ENCODE measurements around the gene RPIA. TPM values are rescaled to one million over a fixed set of nuclear protein-coding genes. Genes with fewer than 3 reads are reported as not detected.
"Not testable (repeated sequence)": the region's sequence is repeated elsewhere in the genome, so short reads cannot be mapped to it uniquely, and the experiment has no call there.

The RPIA gene
- total RNA-seq, 2 donors from 2014 or later, result 13.7 to 17.0 TPM

DNA sequence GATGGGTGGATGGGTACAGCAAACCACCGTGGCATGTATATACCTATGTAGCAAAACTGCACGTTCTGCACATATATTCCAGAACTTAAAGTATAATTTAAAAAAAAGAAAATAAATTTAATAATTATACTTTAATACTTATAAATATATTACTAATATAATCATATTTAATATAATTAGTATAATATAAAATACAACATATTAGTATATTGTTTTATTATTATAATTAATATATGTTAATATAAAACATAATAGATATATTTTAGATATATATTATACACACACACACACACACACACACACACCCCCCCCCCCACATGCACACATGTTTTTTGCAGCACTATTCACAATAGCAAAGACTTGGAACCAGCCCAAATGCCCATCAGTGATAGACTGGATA, 29.8 kb downstream of the RPIA start:
- no peak for DNase-seq
- intact Hi-C loops (cut with DNase I), result no loop called here

DNA sequence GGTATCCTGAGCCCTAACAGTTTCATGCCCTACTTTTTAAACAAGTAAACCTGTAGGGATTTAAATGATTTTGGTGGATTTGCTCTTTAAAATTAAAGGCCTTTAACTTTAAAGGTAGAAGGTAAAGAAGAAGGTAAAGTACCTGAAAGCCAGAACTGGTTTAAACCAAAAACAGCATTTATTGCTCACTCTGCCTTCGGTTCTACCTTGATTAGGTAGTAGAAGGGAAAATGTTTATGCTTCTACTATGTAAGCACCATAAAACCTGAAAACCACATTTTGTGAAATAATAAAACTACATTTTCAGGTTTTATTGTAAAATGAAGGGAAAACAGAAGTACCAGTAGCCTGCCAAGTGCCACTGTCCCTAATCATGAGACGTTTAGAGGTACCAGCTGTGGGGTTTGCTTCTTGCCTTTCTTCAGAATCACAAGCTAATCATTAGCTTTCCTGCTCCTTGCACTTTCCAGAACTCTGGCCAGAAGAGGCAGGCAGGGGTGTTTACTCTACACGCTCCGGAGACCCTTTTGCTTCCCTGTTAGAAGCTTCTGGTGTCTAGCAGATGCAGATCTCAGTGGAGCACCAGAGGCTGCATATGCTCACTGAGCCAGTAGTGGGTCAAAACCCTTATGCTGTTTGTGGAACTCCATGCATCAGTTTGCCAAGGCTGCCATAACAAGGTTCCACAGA, 33.3 kb downstream of the RPIA start:
- intact Hi-C loops (cut with DNase I), result no loop called here
- no peak for DNase-seq
- ATAC-seq, result no peak

More for the DNA sequence above, 29.8 kb downstream of the RPIA start:
- no peak for ATAC-seq

DNA sequence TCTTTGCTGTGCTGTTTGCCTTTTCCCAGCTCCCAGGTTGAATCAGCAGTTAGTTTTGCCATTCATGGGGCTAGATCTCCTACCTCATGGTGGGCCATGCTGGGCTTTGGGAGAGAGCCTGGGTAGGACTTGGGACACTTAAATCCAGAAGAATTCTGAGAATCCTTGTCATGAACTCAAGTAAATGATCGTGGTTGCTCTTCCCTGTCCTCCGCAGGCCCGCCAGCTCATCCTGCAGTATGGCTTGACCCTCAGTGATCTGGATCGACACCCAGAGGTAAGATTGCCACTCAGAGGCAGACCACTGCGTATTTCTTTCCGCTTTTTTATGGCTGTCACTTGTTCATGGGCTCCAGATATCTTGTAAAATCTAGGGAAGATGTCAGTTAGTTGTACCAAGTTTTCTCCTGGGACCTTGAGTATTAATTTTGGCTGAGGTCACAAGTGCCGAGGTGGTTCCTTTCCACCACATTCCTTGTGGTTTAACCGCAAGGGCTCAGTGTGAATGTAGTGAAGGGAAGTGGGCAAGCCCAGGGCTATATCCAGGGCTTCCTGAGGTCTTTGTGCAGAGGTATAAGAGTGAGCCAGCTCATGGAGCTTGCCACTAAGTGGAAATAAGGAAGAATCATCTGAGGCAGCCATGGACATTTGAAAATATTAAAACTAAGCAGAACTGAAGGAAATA, 37.7 kb downstream of the RPIA start:
- intact Hi-C loops (cut with DNase I), result no loop called here
- ATAC-seq (no peak), DNase-seq (no peak)

DNA sequence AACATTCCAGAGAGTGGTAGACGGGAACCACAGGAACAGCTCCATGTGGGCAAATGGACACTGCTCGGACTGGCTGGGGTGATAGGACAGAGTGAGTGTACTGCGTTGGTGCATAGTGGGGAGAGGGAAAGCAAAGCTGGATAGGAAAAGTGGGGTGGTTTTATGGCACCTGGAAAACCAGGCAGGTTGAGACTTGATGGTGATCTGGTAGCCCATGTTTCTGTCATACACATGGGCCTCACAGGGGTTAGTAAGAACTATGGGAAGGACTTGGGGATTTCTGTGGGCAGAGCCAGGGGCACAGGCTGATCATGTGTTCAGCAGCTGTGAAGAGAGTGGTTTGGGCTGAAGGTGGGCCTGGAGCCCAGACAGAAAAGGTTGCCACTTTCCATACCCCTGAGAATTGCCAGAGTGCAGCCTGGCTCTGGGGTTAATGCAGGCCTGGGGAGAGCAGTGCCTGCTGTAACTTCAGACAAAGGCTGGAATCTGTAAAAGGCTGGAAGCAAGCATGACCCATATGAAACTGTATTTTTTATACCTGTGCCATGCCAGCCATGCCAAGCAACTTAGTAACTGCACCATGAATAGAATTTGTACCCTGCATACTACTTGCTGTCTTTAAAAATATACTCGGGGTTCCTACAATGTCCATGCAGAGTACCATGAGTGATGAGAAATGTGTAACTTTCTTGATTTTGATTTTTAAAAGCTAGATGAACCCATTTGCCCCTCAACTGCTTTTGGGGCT, 41.9 kb downstream of the RPIA start:
- ATAC-seq (peak in 1 of 2 donors; percentile 78), DNase-seq (no peak)

GRCh38 chr2:88735133-88735532, 43.7 kb downstream of the RPIA start:
- ATAC-seq (no peak), DNase-seq (no peak)
- intact Hi-C loops (cut with DNase I), result no loop called here

More for the DNA sequence above, 41.9 kb downstream of the RPIA start:
- intact Hi-C loops (cut with DNase I), result no loop called here

- ATAC-seq, result peak in 1 of 2 donors; percentile 19
- no peak for DNase-seq
- intact Hi-C loops (cut with DNase I), result no loop called here
These were observed 44.4 kb downstream of the RPIA start for GRCh38 chr2:88735853-88736252.

GRCh38 chr2:88736437-88736836, 45.0 kb downstream of the RPIA start:
- intact Hi-C loops (cut with DNase I), result no loop called here
- ATAC-seq, result no peak
- no peak for DNase-seq

DNA sequence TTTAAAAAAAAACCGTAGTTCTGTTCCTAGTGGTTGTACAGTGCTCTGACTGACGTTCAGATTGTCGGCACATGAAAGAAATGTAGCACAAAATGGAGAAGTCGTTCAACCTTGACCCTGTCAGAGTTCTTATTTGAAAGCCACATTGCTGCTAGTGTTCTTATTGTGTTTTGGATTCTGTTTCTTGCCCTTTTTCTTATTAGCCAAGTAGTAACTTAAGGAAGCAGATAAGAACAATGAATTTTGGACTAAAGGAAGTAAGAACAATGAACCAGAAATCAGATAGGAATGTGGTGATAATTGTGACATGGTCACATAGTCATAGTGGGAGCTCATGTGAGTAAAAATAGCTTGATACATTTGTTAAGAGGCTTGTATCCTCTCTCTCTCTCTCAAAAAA, 45.9 kb downstream of the RPIA start:
- intact Hi-C loops (cut with DNase I), result no loop called here
- peak in 1 of 2 donors; percentile 59 for ATAC-seq
- no peak for DNase-seq

DNA sequence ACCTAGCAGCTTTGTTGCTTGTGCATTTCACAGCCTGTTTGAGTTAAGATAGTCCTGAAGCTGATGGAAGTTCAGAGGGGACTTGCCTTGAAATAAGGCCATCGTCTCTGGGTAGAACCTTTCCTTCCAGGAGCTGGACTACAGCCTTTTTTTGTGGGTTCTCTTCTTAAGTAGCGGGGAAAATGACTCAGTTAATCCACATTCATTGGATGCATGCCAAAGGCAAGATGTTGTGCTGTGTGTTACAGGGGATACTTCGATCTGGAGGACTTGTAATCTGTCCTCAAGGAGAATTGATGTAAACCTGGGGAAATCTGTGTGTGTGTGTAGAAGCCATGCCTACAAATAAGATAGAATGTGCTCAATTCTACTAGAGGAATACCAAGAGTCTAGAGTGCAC, 46.8 kb downstream of the RPIA start:
- DNase-seq, result no peak
- intact Hi-C loops (cut with DNase I), result no loop called here
- ATAC-seq, result no peak

DNA sequence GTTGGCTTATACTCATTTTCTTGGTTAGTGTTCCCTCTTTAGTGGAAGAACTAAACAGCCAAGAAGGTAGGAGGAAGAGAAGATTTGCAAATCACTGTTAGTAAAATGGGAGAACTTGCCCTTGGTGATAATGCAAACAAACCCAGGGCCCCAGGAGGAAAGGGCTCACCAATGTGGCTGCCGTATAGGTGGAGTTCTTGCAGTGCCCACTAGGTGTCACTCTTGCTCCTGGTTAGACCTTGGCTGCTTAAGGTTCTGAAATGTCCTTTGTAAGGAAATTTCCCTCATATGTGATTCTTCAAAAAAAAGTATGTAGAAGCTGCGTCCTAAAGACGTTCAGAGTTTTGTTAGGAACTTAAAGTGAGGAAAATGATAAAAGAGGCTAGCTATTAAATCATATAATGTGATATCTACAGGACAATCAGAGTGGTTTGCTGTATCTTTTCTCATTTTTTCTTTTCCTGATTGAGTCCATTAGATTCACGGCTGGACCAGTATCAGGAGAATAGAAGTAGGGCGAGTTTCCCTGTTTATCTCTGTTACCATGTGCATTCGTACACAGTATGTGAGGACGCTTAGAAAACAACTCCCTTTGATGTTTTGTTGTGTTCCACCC, 48.6 kb downstream of the RPIA start:
- DNase-seq, result peak; percentile 64
- peak; percentile 70 to 73 for ATAC-seq
- intact Hi-C loops (cut with DNase I), result no loop called here

DNA sequence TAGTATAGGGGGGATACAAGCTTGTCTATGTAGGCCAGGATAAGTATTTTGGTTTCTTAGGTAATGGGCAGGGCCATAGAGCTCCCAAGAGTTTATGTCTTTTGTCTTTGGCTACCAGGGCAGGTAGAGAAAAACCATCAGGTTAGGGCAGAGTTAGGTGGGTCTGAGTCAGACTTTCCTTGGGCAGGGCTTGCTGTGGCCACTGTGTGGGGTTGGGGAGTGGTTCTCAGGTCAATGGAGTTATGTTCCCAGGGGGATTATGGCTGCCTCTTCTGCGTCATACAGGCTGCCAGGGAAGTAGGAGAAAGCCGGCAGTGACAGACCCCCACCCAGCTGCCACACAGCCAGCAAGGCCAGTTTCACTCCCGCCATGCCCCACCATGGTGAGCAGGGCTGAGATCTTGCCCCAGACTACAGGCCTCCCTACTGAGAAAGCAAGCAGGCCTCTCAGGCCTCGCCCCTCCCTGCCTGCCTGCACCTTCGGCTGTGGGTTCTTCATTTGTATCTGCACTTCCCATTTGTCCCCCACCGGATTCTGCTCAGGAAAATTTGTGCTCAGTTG, 55.5 kb downstream of the RPIA start:
- DNase-seq, result no peak
- ATAC-seq, result no peak
- intact Hi-C loops (cut with DNase I), result no loop called here

- intact Hi-C loops (cut with DNase I), result no loop called here
- DNase-seq, result no peak
- ATAC-seq, result no peak
These were observed 56.5 kb downstream of the RPIA start for GRCh38 chr2:88747990-88748389.

- ATAC-seq, result no peak
- intact Hi-C loops (cut with DNase I), result no loop called here
- DNase-seq, result no peak
These were observed 60.3 kb downstream of the RPIA start for GRCh38 chr2:88751768-88752167.

DNA sequence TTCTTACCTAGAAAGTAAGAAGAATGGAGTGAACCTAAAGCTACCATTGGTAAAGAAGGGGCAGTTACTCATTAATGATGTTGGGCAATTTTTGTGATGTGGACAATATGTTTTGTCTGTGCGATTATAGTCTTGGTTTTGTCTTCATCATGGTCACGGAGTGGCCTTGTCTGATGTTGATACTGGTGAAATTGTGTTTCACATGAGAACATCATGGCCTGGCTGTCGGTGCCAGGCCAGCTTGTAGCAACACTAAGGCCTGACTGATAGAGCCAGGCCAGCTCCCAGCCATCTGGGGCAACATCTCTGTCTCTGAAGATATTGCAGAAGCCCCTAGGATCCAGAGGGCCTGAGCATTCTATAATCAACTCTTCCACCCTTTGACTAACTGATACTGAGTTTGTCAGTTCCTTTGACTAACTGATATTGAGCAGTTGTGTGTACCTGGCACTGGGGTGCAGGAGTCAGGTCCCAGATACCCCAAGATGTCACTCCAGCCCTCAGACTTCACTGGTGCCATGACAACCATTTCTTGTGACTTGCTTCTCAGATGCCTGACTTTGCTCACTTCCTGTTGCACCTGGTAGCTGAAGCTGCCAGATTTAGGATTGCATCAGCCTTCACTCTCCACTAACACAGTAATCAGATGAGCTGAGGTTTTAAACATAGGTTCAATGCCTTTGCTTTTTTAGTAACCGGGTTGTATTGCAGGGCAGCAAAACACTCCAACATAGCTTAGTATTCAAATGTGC, 62.5 kb downstream of the RPIA start:
- ATAC-seq, result no peak
- intact Hi-C loops (cut with DNase I), result no loop called here
- DNase-seq, result no peak

DNA sequence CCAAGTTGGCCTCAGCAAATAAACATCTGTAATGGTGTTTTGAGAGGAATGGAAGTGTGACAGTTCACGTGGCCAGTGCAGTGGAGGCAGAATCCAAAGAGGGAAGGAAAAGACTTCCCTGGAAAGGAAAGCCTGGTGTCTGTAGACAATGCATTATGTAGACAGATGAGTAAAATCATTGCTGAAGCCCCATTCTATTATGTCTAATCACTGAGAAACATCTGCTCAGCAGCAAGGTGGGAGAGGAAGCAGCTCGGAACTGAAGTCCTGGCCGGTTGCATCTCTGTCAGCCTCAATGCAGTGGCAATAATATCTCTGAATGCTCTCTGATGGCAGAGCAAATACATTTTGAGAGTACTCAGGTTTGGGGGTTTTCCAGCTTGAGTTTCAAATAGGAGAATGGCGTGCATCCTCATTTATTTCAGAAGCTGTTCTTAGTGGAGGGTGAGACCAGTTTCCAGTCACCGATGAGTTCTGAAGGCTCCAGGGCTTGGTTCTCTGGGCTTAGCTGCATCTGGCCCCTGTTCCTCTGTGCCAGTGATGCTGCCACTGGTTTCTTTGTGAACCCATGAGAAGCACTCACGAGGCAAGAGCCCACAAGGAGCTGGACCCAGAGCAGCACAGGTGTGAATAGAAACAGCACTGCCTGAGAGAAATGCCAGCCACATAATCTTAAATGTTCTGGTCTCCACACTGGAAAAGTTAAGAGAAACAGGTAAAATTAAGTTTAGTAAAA, 63.3 kb downstream of the RPIA start:
- ATAC-seq, result no peak
- no peak for DNase-seq
- intact Hi-C loops (cut with DNase I), result no loop called here

DNA sequence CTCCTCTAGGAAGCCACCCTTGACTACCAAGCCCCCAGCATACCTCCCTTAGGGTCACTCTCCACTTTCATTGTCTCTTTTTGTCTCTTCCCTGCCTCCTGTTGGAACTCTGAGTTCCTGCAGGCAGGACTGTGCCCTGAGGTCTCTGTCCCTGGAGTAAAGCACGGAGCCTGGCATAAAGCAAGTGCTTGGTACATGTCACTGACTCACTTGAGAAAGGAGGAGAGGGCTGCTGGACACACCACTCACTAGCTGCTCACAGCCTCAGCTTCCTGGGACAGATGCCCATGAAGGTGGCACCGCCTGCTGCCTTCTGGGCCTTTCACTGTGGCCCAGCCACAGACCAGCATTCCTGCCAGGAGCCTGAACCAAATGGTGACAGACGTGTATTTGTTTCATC, 64.4 kb downstream of the RPIA start:
- intact Hi-C loops (cut with DNase I), result no loop called here
- DNase-seq (no peak), ATAC-seq (no peak)

GRCh38 chr2:88757025-88757424, 65.6 kb downstream of the RPIA start:
- ATAC-seq (no peak), DNase-seq (no peak)
- intact Hi-C loops (cut with DNase I), result no loop called here

DNA sequence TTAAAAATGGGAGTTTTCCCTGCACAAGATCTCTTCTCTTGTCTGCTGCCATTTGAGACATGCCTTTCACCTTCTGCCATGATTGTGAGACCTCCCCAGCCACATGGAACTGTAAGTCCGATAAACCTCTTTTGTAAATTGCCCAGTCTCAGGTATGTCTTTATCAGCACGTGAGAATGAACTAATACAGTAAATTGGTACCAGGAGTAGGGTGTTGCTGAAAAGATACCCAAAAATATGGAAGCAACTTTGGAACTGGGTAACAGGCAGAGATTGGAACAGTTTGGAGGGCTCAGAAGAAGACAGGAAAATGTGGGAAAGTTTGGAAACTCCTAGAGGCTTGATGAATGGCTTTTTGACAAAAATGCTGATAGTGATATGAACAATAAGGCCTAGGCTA, 67.2 kb downstream of the RPIA start:
- intact Hi-C loops (cut with DNase I); DNase-seq; ATAC-seq: not testable (repeated sequence)

Data from left cardiac atrium (tissue), 4 donors.